HG03108 (cell line): ENCODE data around the gene CDK17.
"Not testable (repeated sequence)": the region's sequence is repeated elsewhere in the genome, so short reads cannot be mapped to it uniquely, and the experiment has no call there.

Experiments used
- ATAC-seq: cut with Tn5 transposase; IDR thresholded peaks from one replicate; pipeline ENCODE4 v1.9.1; 2021; ENCODE audit warnings: moderate library complexity; ENCODE audit not compliant: unreplicated experiment

Gene CDK17

GRCh38 chr12:96359328-96359727 is 40.9 kb downstream of the CDK17 start:
- no peak for ATAC-seq

DNA sequence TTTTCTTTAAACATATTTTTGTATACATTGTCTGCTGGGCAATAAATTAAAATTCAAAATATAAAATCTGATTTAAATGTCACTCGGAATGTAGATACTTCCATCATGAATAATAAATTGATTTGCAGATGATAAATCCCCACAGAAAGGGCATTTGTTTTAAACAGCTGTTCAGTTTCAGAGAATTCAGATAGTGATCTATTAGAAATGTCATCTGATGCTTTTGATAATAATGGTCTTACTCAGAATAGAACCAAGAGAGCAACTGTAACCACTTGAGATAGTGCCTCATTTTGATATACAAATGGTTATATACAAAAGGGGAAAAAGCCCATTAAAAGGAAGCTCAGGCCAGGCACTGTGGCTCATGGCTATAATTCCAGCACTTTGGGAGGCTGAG is 43.4 kb downstream of the CDK17 start:
- no peak for ATAC-seq

- ATAC-seq: no peak
Measured at GRCh38 chr12:96354844-96355534, 45.2 kb downstream of the CDK17 start.

DNA sequence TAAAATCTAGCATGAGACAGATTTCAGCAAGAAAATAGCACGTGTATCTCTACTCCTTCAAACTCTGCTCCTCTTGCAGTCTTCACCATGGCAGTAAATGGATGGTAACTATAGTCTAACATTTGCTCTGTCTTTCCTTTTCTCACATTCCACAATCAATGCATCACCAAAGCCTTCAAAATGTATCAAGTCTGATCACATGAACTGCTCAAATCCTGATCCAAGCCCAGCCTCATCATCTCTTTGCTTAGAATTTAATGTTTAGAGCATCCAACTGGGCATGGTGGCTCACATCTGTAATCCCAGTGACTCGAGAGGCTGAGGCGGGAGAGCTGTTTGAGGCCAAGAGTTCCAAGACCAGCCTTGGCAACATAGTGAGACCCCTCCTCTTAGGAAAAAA is 45.9 kb downstream of the CDK17 start:
- no peak for ATAC-seq

GRCh38 chr12:96352161-96352835 is 47.9 kb downstream of the CDK17 start:
- ATAC-seq: no peak

DNA sequence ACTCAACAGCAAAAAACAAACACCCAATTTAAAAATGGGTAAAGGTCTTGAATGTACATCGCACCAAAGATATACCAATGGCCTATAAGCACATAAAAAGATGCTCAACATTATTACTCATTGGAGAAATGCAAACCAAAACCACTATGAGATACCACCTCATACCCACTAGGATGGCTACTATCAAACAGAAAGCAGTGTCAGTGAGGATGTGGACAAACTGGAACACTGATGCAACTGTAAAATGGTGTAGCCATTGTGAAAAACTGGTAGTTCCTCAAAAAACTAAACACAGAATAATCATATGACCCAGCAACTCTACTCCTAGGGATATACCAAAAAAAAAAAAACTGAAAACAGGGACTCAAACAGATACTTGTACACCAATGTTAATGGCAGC is 49.3 kb downstream of the CDK17 start:
- no peak for ATAC-seq

- no peak for ATAC-seq
Measured at GRCh38 chr12:96347130-96347699, 53.0 kb downstream of the CDK17 start.

- not testable (repeated sequence) for ATAC-seq
Measured at GRCh38 chr12:96346716-96347115, 53.5 kb downstream of the CDK17 start.

GRCh38 chr12:96344124-96344695 is 56.0 kb downstream of the CDK17 start:
- no peak for ATAC-seq

GRCh38 chr12:96343347-96343954 is 56.8 kb downstream of the CDK17 start:
- ATAC-seq: peak; percentile 69

GRCh38 chr12:96339666-96340065 is 60.6 kb downstream of the CDK17 start:
- ATAC-seq: not testable (repeated sequence)

GRCh38 chr12:96338852-96339471 is 61.3 kb downstream of the CDK17 start:
- no peak for ATAC-seq

- no peak for ATAC-seq
Measured at GRCh38 chr12:96337953-96338352, 62.3 kb downstream of the CDK17 start.

- ATAC-seq: no peak
Measured at GRCh38 chr12:96336489-96336888, 63.8 kb downstream of the CDK17 start.

- ATAC-seq: peak; percentile 85
Measured at GRCh38 chr12:96335270-96335669, 65.0 kb downstream of the CDK17 start.

- no peak for ATAC-seq
Measured at GRCh38 chr12:96334502-96334901, 65.7 kb downstream of the CDK17 start.

DNA sequence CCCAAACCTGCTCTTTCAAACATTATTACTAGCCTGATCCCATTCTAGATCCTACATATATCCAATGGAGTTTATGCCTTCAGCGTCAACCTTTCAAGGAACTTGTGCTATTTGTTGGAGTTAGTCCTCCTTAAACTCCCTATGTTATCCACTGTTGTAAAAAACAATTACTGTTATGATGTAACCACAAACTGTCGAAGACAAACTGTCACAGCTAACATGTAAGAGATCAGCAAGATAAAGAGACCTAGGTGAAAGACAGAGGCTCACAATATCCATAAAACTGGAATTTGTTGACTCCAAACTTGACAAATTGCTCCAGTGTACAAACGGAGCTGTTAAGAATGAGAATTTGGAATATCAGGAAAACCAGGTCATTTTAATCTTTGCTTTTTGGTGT is 70.7 kb downstream of the CDK17 start:
- ATAC-seq: no peak

DNA sequence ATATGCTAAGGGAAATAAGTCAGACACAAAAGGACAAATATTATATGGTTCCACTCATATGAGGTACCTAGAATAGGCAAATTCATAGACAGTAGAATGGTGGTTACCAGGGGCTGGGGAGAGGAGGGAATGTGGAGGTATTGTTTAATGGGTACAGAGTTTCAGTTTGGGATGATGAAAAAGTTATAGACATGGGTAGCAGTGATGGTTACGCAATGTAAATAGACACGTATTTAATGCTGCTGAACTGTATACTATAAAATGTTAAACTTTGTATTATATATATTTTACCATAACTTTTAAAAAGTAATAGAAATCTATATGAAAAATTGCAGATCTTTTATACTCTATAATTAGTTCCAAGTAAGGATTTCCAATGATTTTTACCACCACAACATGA is 71.2 kb downstream of the CDK17 start:
- ATAC-seq: no peak

DNA sequence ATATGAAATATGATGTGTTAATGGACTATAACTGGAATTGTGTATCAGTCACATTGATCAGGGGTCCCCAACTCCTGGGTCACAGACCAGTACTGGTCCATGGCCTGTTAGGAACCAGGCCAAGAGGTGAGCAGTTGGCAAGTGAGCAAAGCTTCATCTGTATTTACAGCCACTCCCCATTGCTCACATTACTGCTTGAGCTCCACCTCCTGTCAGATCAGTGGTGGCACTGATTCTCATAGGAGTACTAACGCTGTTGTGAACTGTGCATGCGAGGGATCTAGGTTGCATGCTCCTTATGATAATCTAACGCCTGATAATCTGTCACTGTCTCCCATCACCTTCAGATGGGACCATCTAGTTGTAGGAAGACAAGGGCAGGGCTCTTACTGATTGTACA is 72.3 kb downstream of the CDK17 start:
- ATAC-seq: peak; percentile 25

DNA sequence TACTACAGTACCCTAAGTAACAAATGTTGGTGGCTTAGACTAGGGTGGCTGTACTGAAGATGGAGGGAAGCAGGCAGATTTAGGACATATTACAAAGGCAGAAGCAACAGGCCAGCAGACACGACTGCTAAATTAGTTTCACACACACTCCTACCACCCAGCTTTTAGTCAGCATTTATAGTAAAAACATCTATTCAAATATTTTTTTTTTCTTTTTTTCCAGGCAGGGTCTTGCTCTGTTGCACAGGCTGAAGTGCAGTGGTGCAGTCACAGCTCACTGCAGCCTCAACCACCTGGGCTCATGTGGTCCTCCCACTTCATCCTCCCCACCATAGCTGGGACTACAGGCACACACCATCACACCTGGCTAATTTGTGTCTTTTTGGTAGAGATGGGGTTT is 72.9 kb downstream of the CDK17 start:
- ATAC-seq: peak; percentile 77

- ATAC-seq: no peak
Measured at GRCh38 chr12:96326628-96327227, 73.5 kb downstream of the CDK17 start.
